Jurkat, Clone E6-1 (cell line): Measurements from ENCODE around the gene FAM216B. TPM values are rescaled to one million over a fixed set of nuclear protein-coding genes. Genes with fewer than 3 reads are reported as not detected.

Experiments used
- DNase-seq: peaks from one replicate; pipeline ENCODE4 v3.0.0-alpha.2; 2011; ENCODE audit warnings: low read depth, low spot score
- H3K4me3 ChIP-seq: 2 replicates; pipeline ENCODE4 v1.5.1; 2011; ENCODE audit warnings: mild to moderate bottlenecking, low read length, control low read depth, moderate library complexity
- polyA plus RNA-seq: library from polyadenylated mRNA; unstranded; fragments of >200 nt; gene quantifications from one replicate; pipeline ENCODE4 v1.2.1, GENCODE V29; 2012; ENCODE audit warnings: missing spikeins; ENCODE audit not compliant: insufficient read length, insufficient read depth

FAM216B gene
- polyA plus RNA-seq, result not detected

DNA sequence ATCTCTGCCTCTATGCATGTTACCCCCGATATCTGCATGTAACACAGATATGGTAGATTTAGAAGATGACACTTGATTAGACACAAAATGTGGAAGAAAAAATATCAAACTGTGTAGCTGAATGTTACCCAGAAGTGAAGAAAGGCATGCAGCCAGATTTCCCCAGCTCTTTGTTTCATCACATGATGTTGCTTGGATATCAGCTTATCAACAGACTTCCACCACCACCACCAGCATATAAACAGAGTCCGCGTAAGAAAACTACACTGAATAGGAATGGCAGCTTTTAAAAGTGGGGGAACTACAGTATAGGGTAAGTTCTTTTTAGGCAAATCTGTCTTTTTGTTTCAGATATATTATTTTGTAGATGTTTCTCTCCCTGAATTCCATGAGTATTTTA, at the start of gene FAM216B:
Gene FAM216B, plus strand, starts transcription at position 233 of the 400 bp plus-strand sequence. CDS start 2,484 bp downstream, outside the sequence.
- no peak for DNase-seq
- no peak within 1 kb of the TSS for H3K4me3 ChIP-seq

DNA sequence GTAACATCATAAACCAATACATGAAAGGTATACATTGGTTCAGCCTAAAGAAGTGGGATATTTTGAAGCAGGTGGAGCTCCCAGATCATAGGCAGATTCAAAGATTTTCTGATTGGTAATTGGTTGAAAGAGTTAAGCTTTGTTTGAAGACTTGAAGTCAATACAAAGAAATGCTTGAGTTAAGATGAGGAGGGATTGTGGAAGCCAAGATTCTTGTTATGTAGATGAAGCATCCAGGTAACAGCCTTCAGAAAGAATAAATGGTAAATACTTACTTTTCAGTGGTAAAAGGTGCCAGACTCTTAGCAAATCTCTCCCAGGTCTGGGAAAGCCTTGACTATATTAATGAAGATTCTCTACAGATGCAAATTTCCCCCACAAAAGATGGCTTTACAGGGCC, 49.3 kb upstream of the FAM216B start:
- DNase-seq, result no peak
- H3K4me3 ChIP-seq, result no peak overlapping the region

DNA sequence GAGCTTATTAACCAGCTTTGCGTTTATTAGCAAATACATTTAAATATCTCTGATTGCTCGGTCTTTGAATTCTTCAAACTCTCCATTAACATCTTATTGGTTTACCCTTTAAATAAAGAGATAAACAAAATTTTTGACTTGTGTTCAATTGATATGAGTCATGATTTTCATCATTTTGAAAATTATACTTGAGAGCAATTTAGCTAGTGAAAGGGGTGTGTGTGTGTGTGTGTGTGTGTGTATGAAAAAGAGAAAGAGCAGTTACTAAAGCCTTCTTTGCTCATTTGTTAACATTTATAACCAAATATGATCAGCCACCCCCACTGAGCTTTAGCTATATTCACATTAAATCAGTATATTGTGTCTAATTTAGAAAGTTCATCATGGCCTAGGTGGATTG, 48.3 kb upstream of the FAM216B start:
- H3K4me3 ChIP-seq, result no peak overlapping the region
- no peak for DNase-seq

DNA sequence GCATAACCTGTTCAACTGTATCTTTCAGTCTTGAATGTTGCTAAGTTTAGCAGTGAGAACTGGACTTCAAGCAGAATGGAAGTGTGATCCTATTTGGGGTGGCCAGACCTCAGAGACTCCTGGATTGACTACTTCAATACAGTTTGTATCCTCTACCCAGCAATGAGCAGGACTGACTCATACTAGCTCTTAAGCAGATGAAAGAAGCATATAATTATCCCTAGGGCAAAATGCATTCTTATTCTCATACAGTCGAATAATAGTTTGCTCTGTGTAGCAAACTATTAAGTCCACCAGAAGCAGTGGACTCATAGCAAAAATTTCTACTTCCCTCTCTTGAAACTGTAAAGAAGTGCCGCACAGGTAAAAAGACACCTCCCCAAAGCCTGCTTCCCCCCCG, 46.4 kb upstream of the FAM216B start:
- H3K4me3 ChIP-seq, result no peak overlapping the region
- no peak for DNase-seq

DNA sequence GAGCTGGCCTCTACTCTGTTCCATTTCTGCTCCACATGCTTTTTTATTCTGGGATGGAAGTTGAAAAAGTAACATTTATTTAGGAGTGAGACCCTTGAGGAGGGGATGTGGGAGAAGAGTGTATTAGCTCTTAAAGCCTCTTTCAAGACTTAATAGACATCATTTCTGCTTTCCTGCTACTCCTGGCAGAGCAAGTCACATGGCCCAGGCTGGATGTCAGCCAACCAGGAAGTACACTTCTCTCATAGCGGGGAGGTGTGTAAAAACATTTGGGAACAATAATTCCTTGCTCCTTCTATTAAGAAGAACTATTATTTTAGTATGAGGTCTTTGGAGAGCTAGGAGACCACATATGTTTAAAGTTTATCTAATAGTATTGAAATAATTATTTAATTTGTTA, 40.6 kb upstream of the FAM216B start:
- no peak overlapping the region for H3K4me3 ChIP-seq
- DNase-seq, result peak; percentile 1

DNA sequence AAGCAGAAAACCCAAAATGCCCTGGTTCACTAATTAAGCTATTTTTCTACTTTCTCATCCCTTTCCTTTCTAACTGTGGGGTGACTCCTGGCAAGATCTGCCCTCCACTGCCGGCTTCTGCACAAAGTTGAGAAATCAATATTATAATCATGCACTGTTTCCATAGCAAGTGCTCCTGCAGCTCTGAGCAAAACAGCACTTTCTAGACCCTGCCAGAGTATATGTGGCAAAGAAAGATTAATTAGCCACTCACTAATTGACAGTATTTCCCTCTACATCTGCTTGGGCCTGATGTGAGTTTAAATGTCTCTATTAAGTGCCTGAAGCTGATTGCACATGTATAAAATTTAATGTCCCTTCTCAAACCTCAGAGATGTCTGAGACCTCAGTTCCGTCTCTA, 39.5 kb upstream of the FAM216B start:
- H3K4me3 ChIP-seq, result no peak overlapping the region
- no peak for DNase-seq

DNA sequence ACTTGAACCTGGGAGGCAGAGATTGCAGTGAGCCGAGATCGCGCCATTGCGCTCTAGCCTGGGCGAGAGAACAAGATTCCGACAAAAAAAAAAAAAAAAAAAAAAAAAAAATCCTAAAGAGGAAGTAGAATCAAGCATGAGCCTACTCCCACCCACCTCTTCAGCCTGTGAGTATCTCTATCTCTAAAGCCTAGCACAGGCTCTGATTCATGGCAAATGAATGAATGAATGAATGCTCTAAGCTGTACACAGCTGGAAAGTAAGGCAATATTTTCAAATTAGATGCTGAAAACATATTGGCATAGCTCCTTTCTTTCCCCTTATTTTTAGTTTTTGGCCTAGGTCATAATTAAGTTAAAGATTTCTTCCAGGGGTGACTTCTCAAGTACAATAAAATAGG, 35.7 kb upstream of the FAM216B start:
- DNase-seq, result no peak
- no peak overlapping the region for H3K4me3 ChIP-seq

DNA sequence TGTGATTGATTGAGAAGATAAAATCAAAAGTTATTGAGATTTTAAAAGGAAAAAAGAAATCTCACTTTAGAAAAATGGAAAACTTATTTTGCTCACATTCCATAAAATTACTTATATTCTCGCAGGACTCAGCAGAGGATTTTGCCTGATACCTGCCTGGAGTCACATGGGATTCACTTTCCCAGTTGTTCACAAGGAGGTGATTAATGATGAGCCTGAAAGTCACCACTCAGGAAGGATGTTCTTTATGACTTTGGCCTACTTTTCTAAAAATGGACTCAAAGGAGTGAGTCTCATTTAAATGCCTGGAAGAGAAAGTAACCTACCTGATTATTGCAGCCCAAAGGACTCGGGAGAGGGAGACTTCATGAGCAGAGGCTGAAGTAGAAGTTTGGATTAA, 34.5 kb upstream of the FAM216B start:
- DNase-seq, result no peak
- H3K4me3 ChIP-seq, result no peak overlapping the region

DNA sequence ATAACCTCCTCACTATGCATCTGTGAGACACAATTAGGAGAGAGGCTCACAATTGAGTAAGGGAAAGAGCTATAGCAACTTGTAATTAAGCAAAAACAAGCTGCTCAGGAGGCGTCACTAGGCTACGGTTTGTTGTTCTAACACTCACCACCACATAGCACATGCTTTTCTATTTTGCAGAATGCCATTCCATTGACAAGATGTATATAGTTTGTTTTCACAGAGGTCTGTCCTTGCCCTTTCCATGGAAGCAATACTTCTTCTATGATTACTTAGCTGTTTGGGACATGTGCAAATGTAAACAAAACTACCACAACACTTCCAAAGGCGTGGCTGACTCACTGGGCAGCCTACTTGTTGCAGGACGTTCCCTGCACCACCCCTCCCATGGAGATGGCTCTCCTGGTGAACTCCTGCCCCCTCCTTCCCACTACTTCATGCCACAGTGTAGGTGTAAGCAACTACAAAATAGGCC, 33.9 kb upstream of the FAM216B start:
- DNase-seq, result no peak
- H3K4me3 ChIP-seq, result no peak overlapping the region

DNA sequence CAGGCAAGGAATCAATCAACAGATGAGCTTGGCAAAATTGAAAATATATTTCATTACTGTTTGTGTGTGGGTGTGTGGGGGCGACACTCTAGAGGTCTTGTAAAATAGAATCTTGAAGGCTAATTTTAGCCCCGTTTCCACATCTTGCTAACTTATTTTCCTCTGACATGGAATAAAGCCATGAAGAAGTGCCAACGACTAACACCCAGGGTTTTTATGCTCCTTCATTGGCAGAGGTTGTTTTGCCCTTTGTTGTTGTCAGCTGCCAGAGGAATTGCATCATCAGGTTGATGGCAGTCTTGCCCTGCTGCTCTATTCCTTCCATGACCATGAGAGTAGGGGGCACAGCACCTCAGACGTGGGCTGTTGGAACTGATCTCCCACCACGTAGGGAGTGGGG, 30.6 kb upstream of the FAM216B start:
- no peak for DNase-seq
- H3K4me3 ChIP-seq, result no peak overlapping the region

DNA sequence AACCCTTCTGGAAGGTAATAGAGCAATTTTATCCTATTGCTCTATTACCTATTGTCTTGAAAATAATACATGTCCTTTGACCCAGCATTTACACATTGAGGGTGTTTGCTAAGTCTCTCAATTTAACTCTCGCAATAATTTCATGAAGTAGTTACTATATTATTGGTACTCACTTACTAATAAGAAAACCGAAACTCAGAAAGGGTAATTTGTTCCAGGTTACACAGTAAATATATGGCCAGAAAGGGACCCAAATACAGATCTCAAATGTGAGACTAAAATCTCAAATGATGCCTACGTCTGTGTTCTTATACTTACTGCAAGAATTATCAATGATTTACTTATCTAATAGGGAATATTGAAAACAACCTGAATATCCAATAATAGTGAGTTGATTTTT, 29.7 kb upstream of the FAM216B start:
- no peak overlapping the region for H3K4me3 ChIP-seq
- no peak for DNase-seq

DNA sequence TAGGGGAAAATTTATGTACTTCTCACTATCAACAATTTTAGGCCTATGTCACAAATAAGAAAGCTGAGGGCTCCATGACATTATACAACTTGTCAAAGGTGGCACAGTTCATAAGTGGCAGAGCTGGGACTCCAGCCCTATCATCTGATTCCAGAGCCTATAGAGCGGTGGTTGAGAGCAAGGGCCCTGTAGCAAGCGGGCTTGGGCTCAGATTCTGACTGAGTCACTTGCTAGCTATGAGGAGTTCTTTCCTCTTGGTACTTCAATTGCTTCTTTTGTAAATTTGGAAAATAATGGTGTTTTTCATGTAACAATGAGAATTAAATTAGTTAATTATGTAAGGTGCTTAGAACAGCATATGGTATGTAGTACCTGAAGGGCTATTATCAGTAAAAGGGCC, 28.7 kb upstream of the FAM216B start:
- H3K4me3 ChIP-seq, result no peak overlapping the region
- no peak for DNase-seq

DNA sequence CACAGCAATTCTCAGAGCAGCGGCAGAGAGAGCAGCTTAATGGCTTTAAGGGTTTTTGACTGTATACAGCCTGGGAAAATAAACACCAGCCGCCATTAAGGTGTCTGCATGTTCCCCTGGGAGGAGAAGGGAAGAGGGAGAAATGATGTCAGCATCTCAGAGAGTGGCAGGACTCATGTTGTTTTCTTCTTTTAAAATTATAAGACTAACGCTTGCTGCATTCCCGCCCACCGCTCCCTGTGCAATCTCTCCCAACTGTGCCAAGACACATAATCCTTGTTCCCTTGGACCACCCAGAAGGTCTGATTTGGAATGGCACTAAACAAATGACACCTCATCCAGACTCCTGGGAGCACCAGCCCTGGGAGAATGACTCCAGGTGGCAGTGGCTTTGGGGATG, 27.7 kb upstream of the FAM216B start:
- no peak for DNase-seq
- no peak overlapping the region for H3K4me3 ChIP-seq

DNA sequence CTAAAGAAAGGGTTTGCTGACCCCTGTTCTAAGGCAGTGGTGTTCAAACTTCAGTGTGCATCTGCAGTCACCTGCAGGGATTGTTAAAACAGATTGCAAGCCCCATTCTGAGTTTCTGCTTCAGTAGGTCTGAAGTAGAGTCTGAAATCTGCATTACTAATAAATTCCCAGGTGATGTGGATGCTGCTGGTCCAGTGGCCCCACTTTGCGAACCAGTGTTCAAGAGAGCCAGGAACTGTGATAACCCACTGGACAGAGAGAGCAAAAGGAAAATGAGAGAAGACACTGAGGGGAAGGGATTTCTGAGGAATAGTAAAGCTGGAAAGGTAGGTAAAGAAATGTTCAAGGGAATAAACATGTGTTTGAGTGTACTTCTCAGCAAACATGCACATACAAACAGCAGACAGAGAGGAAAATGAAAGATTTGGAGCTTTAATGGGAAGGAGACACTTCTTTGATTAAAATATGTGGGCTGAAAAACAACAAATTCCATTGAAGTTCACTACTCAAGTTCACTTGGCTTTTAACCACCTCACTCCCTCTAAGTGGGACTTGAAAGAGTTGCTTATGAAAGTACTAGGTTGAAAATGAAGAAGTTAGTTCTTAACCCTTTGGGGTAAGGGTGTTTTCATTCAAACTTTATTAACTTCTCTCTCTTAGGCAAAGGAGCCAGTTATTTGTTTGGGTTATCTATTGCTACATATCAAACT, 26.4 kb upstream of the FAM216B start:
- no peak overlapping the region for H3K4me3 ChIP-seq
- DNase-seq, result no peak

DNA sequence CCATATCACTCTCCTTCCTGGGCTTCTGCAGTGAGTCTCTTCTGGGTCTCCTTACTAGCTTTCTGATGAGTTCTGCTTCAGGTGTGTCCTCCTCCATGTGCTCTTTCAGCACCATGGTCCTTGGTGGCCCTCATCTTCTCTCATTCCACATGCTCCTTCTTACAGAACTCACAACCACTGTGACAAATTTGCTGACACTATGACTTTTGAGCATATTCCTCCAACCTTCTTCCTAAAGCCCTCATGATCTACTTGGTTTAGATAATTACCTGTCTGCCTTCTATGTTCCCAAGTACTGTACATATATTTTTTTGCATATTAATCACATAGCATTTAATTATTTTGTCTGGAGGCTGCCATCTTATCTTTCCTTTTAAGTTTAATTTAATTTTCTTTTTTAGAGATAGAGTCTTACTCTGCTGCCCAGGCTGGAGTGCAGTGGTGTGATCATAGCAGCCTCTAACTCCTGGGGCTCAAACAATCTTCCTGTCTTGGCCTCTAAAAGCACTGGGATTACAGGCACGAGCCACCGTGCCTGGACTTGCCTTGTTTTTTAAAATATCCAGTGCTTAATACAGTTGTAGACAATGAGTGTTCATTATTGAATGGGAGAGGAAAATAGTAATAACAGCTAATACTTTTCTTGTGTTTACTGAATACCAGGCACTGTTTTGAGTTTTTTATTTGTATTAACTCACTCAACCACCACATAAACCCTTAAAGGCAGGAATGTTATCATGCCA, 23.5 kb upstream of the FAM216B start:
- no peak for DNase-seq

DNA sequence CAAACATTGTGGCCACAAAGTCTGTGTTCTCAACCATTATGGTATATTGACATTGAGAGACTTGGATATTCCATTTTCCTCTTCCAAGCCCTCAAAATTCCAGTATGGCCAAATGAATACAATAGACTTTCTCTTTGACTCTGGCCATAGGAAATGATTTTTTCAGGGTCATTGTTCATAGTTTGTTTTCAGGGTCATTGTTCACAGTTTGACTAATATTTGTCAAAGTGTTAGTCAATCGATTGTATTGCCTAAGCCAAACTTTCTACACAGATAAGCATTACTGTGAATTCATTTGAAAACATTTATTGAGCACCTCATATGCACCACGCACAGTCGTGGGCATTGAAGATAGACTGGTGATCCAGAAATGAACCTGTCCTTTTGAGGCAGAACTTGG, 22.9 kb upstream of the FAM216B start:
- H3K4me3 ChIP-seq, result no peak overlapping the region
- no peak for DNase-seq

More for the DNA sequence above, 23.5 kb upstream of the FAM216B start:
- no peak overlapping the region for H3K4me3 ChIP-seq

DNA sequence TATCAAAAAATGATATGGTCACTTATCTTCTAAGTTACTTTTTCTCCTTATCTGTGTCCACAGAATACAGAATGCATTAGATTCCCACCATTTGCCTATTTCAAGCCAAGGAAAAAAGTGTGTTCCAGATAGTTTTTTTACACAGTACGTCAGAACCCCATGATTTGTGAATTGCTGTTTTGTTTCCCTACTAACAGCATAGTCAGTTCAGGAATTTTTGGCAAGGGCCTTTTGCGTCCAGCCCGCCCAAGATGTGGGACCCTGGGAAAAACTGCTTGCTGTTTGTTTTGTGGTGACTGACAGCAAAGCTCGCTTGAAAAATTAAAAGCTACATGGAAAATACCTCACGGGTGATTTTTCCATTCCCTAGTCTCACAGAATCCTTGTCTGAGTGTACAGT, 20.4 kb upstream of the FAM216B start:
- no peak for DNase-seq
- H3K4me3 ChIP-seq, result no peak overlapping the region

DNA sequence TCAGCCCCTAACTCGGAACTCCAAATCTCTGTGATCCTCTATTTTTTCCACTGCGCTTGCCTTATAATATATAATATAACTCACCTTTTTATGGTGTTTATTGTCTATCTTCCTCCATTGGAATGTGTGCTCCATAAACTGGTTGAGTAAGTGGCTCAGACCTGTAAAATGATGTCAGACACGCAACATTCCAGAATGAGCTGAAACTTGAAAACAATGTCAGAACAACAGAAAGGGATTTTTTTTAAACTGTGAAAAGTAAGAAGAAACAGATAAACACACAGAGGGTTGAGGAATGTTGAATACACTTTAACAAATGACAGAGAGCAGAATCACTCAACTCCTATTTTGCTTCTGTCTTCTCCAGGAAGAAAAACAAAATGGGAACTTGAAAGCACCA, 19.1 kb upstream of the FAM216B start:
- DNase-seq, result no peak
- no peak overlapping the region for H3K4me3 ChIP-seq

DNA sequence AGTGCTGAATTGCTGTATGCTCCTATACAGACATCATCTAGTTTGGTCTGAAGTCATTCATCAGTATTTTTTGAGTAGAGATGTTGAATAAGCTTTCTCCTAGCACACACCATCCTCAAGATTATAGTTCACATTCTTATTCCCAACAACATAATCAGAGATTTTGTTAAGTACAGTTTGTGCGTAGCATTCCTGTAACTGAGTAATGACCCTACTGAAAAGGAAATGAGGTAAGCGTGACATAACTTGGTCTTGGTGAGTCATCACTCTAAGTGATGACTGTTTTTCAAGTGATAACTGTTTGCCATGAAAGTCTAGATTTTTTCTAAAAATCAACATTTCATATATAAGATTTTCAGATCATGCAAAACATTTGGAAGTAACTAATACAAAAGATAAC, 18.5 kb upstream of the FAM216B start:
- H3K4me3 ChIP-seq, result no peak overlapping the region
- no peak for DNase-seq

DNA sequence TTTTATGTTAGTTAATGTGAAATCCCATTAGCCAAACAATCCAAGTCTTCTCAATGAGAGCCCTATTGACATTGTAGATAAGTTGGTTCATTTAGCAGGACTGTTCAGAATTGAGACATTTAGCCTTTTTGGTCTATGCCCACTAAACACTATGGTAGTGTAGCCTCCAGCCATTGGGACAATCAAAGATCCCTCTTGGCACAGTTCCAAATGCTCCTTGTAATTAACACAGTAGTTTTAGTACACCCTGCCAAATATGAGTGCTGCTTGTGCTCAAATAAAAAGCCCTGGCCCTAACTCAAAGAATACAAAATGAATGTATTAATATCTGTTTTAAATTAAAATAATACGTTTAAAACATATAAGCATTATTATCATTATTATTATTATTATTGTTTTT, 15.4 kb upstream of the FAM216B start:
- no peak overlapping the region for H3K4me3 ChIP-seq
- no peak for DNase-seq

DNA sequence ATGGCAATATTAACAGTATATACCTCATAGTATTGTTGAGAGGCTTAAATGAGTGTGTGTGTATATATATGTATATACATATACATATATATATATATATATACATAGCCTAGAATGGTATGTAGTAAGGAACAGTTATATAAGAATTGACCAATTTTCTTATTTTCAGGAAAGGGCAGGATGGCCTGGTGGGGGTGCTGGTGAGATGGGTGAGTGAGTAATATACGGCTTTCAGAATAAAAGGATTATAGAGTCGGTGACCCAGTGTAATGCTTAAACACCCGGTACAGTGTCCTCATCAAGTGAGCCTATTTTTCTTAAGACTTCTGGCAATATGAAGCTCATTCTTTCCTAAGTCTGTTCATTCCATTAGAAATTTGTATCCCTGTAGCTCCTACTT, 11.7 kb upstream of the FAM216B start:
- DNase-seq, result no peak

More for the DNA sequence above, 11.7 kb upstream of the FAM216B start:
- H3K4me3 ChIP-seq, result no peak overlapping the region
